Measurements from ENCODE around the gene SEC61G.

DNA sequence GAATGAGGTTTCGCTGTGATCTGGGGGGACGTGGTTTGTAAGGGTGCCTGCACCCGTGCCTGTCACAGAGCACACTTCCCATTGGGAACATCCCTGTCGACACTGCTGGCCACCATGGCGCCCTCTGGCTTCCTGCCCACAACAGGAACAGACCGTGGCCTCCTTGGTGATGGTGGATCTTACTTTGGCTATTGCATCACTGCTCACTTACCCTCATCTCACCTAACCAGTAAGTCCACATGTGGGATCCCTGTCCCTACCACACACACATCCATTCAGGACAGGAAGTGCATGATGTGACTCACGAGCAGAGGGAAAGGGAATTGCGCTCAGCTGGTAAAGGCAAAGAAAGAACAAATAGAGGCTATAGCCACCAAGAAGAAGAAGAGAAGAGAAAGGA is 26.2 kb upstream of the SEC61G start:
- TF ChIP-seq, protein P1, sequence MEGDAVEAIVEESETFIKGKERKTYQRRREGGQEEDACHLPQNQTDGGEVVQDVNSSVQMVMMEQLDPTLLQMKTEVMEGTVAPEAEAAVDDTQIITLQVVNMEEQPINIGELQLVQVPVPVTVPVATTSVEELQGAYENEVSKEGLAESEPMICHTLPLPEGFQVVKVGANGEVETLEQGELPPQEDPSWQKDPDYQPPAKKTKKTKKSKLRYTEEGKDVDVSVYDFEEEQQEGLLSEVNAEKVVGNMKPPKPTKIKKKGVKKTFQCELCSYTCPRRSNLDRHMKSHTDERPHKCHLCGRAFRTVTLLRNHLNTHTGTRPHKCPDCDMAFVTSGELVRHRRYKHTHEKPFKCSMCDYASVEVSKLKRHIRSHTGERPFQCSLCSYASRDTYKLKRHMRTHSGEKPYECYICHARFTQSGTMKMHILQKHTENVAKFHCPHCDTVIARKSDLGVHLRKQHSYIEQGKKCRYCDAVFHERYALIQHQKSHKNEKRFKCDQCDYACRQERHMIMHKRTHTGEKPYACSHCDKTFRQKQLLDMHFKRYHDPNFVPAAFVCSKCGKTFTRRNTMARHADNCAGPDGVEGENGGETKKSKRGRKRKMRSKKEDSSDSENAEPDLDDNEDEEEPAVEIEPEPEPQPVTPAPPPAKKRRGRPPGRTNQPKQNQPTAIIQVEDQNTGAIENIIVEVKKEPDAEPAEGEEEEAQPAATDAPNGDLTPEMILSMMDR (IDR thresholded peaks at IDR 0.05) = no peak
- TF ChIP-seq EZH2 (IDR thresholded peaks at IDR 0.05) = no peak

All from neural progenitor cell (in vitro differentiated cells).